Measurements from ENCODE around the gene TEX9. TPM values are rescaled to one million over a fixed set of nuclear protein-coding genes. Genes with fewer than 3 reads are reported as not detected.
"Not testable (repeated sequence)": the region's sequence is repeated elsewhere in the genome, so short reads cannot be mapped to it uniquely, and the experiment has no call there.

The TEX9 gene
- polyA plus RNA-seq, 1 experiment = 2.0 TPM

- no peak for DNase-seq (ENCODE audit: low read depth, low spot score)
- ChIA-PET CTCF (interaction anchor here (1.2 to 1.6 kb wide), 2 partner anchors 17 to 163 kb away, joined by 3 to 4 read pairs; no protein-coding TSS in a partner anchor), POLR2A (no interaction called here)
These were observed 46.0 kb downstream of the TEX9 start for GRCh38 chr15:56411122-56411749.

GRCh38 chr15:56413114-56413733, 48.0 kb downstream of the TEX9 start:
- H3K27ac ChIP-seq (ENCODE audit: low read depth, low read length); POLR2A ChIA-PET; DNase-seq (ENCODE audit: low read depth, low spot score); H3K27me3 ChIP-seq (ENCODE audit: control insufficient read depth, insufficient read depth, low read length); H3K9me3 ChIP-seq (ENCODE audit: control insufficient read depth, insufficient read depth, low read length); H3K4me3 ChIP-seq (ENCODE audit: low read depth, low read length): not testable (repeated sequence)
- CTCF ChIA-PET = interaction anchor here (0.5 kb wide), 1 partner anchor 27 kb away, joined by 4 read pairs; no protein-coding TSS in a partner anchor

More at GRCh38 chr15:56411122-56411749, 46.0 kb downstream of the TEX9 start:
- no peak overlapping the region for H3K27ac ChIP-seq (ENCODE audit: low read depth, low read length)
- no peak for TF ChIP-seq CTCF (IDR thresholded peaks at IDR 0.05; ENCODE audit: low read depth, low read length)
- no peaks in the 10 kb centered on the region for H3K27me3 ChIP-seq (ENCODE audit: control insufficient read depth, insufficient read depth, low read length)
- H3K9me3 ChIP-seq (ENCODE audit: control insufficient read depth, insufficient read depth, low read length) = no peaks in the 10 kb centered on the region
- H3K4me3 ChIP-seq (ENCODE audit: low read depth, low read length) = no peak overlapping the region

GRCh38 chr15:56425276-56425675, 60.0 kb downstream of the TEX9 start:
- H3K27me3 ChIP-seq (ENCODE audit: control insufficient read depth, insufficient read depth, low read length) = no peaks in the 10 kb centered on the region
- DNase-seq (ENCODE audit: low read depth, low spot score) = no peak
- no peaks in the 10 kb centered on the region for H3K9me3 ChIP-seq (ENCODE audit: control insufficient read depth, insufficient read depth, low read length)
- ChIA-PET CTCF (interaction anchor here (0.9 to 1.1 kb wide), 2 partner anchors 176 to 177 kb away, joined by 3 read pairs; no protein-coding TSS in a partner anchor), POLR2A (no interaction called here)
- no peak overlapping the region for H3K4me3 ChIP-seq (ENCODE audit: low read depth, low read length)
- H3K27ac ChIP-seq (ENCODE audit: low read depth, low read length) = no peak overlapping the region
- TF ChIP-seq CTCF (IDR thresholded peaks at IDR 0.05; ENCODE audit: low read depth, low read length) = no peak

GRCh38 chr15:56425976-56426375, 60.8 kb downstream of the TEX9 start:
- Histone ChIP-seq H3K4me3 (ENCODE audit: low read depth, low read length) (no peak overlapping the region), H3K27me3 (ENCODE audit: control insufficient read depth, insufficient read depth, low read length) (no peaks in the 10 kb centered on the region), H3K27ac (ENCODE audit: low read depth, low read length) (no peak overlapping the region), H3K9me3 (ENCODE audit: control insufficient read depth, insufficient read depth, low read length) (no peaks in the 10 kb centered on the region)
- no peak for TF ChIP-seq CTCF (IDR thresholded peaks at IDR 0.05; ENCODE audit: low read depth, low read length)
- DNase-seq (ENCODE audit: low read depth, low spot score) = no peak
- POLR2A ChIA-PET = no interaction called here
- CTCF ChIA-PET = interaction anchor here (0.6 kb wide), 2 partner anchors 177 to 368 kb away, joined by 3 to 4 read pairs; no protein-coding TSS in a partner anchor

GRCh38 chr15:56428821-56429458, 63.7 kb downstream of the TEX9 start:
- no peaks in the 10 kb centered on the region for H3K9me3 ChIP-seq (ENCODE audit: control insufficient read depth, insufficient read depth, low read length)
- no peak overlapping the region for H3K4me3 ChIP-seq (ENCODE audit: low read depth, low read length)
- CTCF ChIA-PET = interaction anchor here (0.6 to 4.8 kb wide), 22 partner anchors 10 to 819 kb away, joined by 3 to 62 read pairs (median 4); no protein-coding TSS in a partner anchor
- no peaks in the 10 kb centered on the region for H3K27me3 ChIP-seq (ENCODE audit: control insufficient read depth, insufficient read depth, low read length)
- DNase-seq (ENCODE audit: low read depth, low spot score) = peak; percentile 1
- H3K27ac ChIP-seq (ENCODE audit: low read depth, low read length) = no peak overlapping the region
- TF ChIP-seq CTCF (IDR thresholded peaks at IDR 0.05; ENCODE audit: low read depth, low read length) = peak; percentile 55
- POLR2A ChIA-PET = no interaction called here
